ENCODE results near the gene ASAP2.

- TF ChIP-seq CTCF (IDR thresholded peaks at IDR 0.05) (no peak), EP300 (IDR thresholded peaks at IDR 0.05) (no peak), POLR2AphosphoS5 (IDR thresholded peaks at IDR 0.05) (no peak)
Measured at GRCh38 chr2:9205486-9205885, 1.1 kb upstream of the ASAP2 start.

All from suprapubic skin (tissue), 4 donors.